Suprapubic skin (tissue), 4 donors: Measurements from ENCODE around the gene CD36. TPM values are rescaled to one million over a fixed set of nuclear protein-coding genes. Genes with fewer than 3 reads are reported as not detected.

ENCODE experiments used
- DNase-seq, 2 donors: peaks; one replicate each; pipeline ENCODE4 v3.0.0-alpha.2; 2019; ENCODE audit warnings: low spot score in 2 of 2
- H3K27ac ChIP-seq: fragments of 200-600 bp; sonication (generic); one replicate; pipeline ENCODE4 v1.5.1; 2019
- H3K27me3 ChIP-seq: fragments of 200-600 bp; sonication (generic); one replicate; pipeline ENCODE4 v1.5.1; 2019
- H3K36me3 ChIP-seq: fragments of 200-600 bp; sonication (generic); one replicate; pipeline ENCODE4 v1.5.1; 2019
- H3K4me1 ChIP-seq: fragments of 200-600 bp; sonication (generic); one replicate; pipeline ENCODE4 v1.5.1; 2019
- H3K4me3 ChIP-seq: fragments of 200-600 bp; sonication (generic); one replicate; pipeline ENCODE4 v1.5.1; 2019; ENCODE audit warnings: mild to moderate bottlenecking
- H3K9me3 ChIP-seq: fragments of 200-600 bp; sonication (generic); one replicate; pipeline ENCODE4 v1.5.1; 2019
- CTCF ChIP-seq, 2 donors: fragments of 200-600 bp in 1 of 2; fragments of 450-650 bp in 1 of 2; sonication (generic) in 1 of 2; IDR thresholded peaks; one replicate each; pipeline ENCODE4 v1.5.1; 2016 to 2019; ENCODE audit warnings: antibody characterized with exemption in 2 of 2, mild to moderate bottlenecking in 1 of 2, moderate library complexity in 1 of 2
- EP300 ChIP-seq: sonication (generic); formaldehyde crosslinking; IDR thresholded peaks from one replicate; pipeline ENCODE4 v1.6.1; 2017; ENCODE audit warnings: antibody characterized with exemption
- POLR2A ChIP-seq, 2 donors: fragments of 450-650 bp; IDR thresholded peaks; one replicate each; pipeline ENCODE4 v1.6.1; 2017; ENCODE audit warnings: antibody characterized with exemption in 2 of 2, mild to moderate bottlenecking in 2 of 2, moderate library complexity in 2 of 2
- POLR2AphosphoS5 ChIP-seq, 3 donors: sonication (generic); formaldehyde crosslinking; IDR thresholded peaks; one replicate each; pipeline ENCODE4 v1.6.1; 2017; ENCODE audit warnings: antibody characterized with exemption in 3 of 3
- WGBS: methylation state at CpG from one replicate; pipeline ENCODE4 v1.1.5; 2018; 5-methylcytosine and 5-hydroxymethylcytosine counted together
- total RNA-seq, 4 donors: library from RNA; depleted of rRNA; stranded (reverse); fragments of >200 nt; gene quantifications; one replicate each; pipeline ENCODE4 v1.1.0, GENCODE V29; 2016

CD36 gene
- total RNA-seq, 4 donors from 2014 or later: 47.9 to 154 (median 76.6) TPM

GRCh38 chr7:80624763-80625162 is 13.7 kb upstream of the CD36 start:
- H3K36me3 ChIP-seq: no peaks in the 10 kb centered on the region
- TF ChIP-seq POLR2A (IDR thresholded peaks at IDR 0.05) (no peak), POLR2AphosphoS5 (IDR thresholded peaks at IDR 0.05) (no peak), EP300 (no peak), CTCF (IDR thresholded peaks at IDR 0.05) (no peak)
- no peaks in the 10 kb centered on the region for H3K9me3 ChIP-seq
- WGBS: 90% methylated on average over 1 of the region's 1 CpG
- H3K4me1 ChIP-seq: peaks cover 10% of the 10 kb centered on the region
- DNase-seq: no peak
- no peaks in the 10 kb centered on the region for H3K27me3 ChIP-seq
- no peak overlapping the region for H3K4me3 ChIP-seq
- no peak overlapping the region for H3K27ac ChIP-seq

- Histone ChIP-seq H3K4me3 (no peak overlapping the region), H3K9me3 (no peaks in the 10 kb centered on the region), H3K27ac (no peak overlapping the region), H3K4me1 (peaks cover 27% of the 10 kb centered on the region), H3K27me3 (no peaks in the 10 kb centered on the region), H3K36me3 (no peaks in the 10 kb centered on the region)
- DNase-seq: no peak
- WGBS: 100% methylated on average over 1 of the region's 1 CpG
- TF ChIP-seq EP300: no peak
- TF ChIP-seq CTCF (IDR thresholded peaks at IDR 0.05): no peak
- no peak for TF ChIP-seq POLR2A (IDR thresholded peaks at IDR 0.05)
- TF ChIP-seq POLR2AphosphoS5 (IDR thresholded peaks at IDR 0.05): no peak
Measured at GRCh38 chr7:80629023-80629422, 9.4 kb upstream of the CD36 start.

DNA sequence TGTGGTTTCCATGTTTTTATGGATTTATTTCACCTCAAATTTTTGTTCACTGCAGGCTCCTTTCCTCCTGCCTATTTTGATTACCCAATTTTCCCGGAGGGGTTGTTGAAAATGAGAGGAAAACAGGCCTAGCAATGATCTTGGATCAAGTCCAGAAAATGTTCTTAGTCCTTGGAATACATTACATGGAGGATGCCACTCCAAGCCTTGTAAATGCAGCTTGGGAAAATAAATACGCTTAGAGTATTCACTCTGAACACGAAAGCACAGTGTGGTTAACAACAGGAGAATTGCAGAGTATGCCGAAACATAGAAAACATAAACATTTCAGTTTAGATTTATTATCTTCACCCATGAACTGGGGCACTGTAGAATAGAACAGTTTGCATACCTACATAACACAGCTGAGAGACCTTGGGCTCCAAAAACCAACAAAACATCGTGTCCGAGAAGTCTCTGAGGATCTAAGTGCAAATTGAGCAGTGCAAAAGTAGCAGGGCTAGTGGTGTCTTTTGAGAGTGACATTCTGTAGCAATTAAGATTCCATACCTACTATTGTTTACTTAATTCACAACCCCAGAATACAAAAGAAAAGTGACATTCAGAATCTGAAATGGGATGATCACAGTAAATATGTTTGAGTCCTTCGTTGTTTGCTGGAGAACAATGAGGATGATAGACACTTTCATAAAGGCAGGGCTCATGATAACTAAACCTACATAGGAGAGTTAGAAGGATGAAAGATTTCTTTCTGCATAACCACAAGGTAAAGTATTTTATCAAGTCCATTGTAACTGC is 7.6 kb upstream of the CD36 start:
- Histone ChIP-seq H3K27me3 (no peaks in the 10 kb centered on the region), H3K9me3 (no peaks in the 10 kb centered on the region), H3K27ac (no peak overlapping the region), H3K4me1 (peaks cover 39% of the 10 kb centered on the region), H3K4me3 (no peak overlapping the region), H3K36me3 (no peaks in the 10 kb centered on the region)
- 55% methylated on average over 7 of the region's 7 CpGs for WGBS
- TF ChIP-seq CTCF (IDR thresholded peaks at IDR 0.05): no peak
- no peak for DNase-seq

GRCh38 chr7:80631421-80631820 is 7.0 kb upstream of the CD36 start:
- peaks cover 39% of the 10 kb centered on the region for H3K4me1 ChIP-seq
- no peak for DNase-seq
- no peak overlapping the region for H3K27ac ChIP-seq
- TF ChIP-seq POLR2AphosphoS5 (IDR thresholded peaks at IDR 0.05) (no peak), CTCF (IDR thresholded peaks at IDR 0.05) (no peak), EP300 (no peak), POLR2A (IDR thresholded peaks at IDR 0.05) (no peak)
- no peaks in the 10 kb centered on the region for H3K27me3 ChIP-seq
- H3K36me3 ChIP-seq: no peaks in the 10 kb centered on the region
- no peak overlapping the region for H3K4me3 ChIP-seq
- H3K9me3 ChIP-seq: no peaks in the 10 kb centered on the region

GRCh38 chr7:80632139-80632538 is 6.3 kb upstream of the CD36 start:
- no peak overlapping the region for H3K27ac ChIP-seq
- peaks cover 39% of the 10 kb centered on the region for H3K4me1 ChIP-seq
- WGBS: 31% methylated on average over 1 of the region's 1 CpG
- no peak for DNase-seq
- TF ChIP-seq EP300: no peak
- no peak for TF ChIP-seq POLR2A (IDR thresholded peaks at IDR 0.05)
- no peak for TF ChIP-seq POLR2AphosphoS5 (IDR thresholded peaks at IDR 0.05)
- no peak for TF ChIP-seq CTCF (IDR thresholded peaks at IDR 0.05)
- H3K36me3 ChIP-seq: no peaks in the 10 kb centered on the region
- H3K9me3 ChIP-seq: no peaks in the 10 kb centered on the region
- no peak overlapping the region for H3K4me3 ChIP-seq
- H3K27me3 ChIP-seq: no peaks in the 10 kb centered on the region
